Measurements from ENCODE around the gene SUGCT.

DNA sequence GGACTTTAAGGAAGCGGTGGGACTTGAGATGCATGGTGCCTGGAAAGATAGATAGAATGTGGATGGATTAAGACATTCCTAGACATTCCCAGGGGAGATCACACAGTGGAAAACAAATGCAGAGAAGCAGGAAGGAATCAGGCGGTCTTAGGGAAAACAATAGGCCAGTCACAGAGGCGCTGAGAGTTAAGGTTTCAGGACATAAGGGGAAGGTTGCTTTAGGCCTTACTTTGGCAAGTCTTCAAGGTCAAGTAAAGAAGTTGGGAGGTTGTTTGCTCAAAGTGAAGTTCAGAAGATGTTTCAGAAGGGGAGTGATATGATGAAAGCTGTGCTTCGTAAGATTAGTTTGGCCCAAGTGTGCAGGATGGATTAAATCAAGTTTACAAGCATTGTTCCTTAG, 109.4 kb downstream of the SUGCT start:
- no peak for TF ChIP-seq POLR2A (IDR thresholded peaks at IDR 0.05)
- TF ChIP-seq, protein P1, sequence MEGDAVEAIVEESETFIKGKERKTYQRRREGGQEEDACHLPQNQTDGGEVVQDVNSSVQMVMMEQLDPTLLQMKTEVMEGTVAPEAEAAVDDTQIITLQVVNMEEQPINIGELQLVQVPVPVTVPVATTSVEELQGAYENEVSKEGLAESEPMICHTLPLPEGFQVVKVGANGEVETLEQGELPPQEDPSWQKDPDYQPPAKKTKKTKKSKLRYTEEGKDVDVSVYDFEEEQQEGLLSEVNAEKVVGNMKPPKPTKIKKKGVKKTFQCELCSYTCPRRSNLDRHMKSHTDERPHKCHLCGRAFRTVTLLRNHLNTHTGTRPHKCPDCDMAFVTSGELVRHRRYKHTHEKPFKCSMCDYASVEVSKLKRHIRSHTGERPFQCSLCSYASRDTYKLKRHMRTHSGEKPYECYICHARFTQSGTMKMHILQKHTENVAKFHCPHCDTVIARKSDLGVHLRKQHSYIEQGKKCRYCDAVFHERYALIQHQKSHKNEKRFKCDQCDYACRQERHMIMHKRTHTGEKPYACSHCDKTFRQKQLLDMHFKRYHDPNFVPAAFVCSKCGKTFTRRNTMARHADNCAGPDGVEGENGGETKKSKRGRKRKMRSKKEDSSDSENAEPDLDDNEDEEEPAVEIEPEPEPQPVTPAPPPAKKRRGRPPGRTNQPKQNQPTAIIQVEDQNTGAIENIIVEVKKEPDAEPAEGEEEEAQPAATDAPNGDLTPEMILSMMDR (IDR thresholded peaks at IDR 0.05): no peak
